Fibroblast of peridontal ligament (primary cell): ENCODE data around the gene RPAP2.
"Not testable (repeated sequence)": the region's sequence is repeated elsewhere in the genome, so short reads cannot be mapped to it uniquely, and the experiment has no call there.

Experiments used
- DNase-seq: peaks from one replicate; pipeline ENCODE4 v3.0.0-alpha.2; 2010; ENCODE audit errors: extremely low read depth

The RPAP2 gene

GRCh38 chr1:92376345-92376744 is 77.5 kb downstream of the RPAP2 start:
- DNase-seq: no peak

DNA sequence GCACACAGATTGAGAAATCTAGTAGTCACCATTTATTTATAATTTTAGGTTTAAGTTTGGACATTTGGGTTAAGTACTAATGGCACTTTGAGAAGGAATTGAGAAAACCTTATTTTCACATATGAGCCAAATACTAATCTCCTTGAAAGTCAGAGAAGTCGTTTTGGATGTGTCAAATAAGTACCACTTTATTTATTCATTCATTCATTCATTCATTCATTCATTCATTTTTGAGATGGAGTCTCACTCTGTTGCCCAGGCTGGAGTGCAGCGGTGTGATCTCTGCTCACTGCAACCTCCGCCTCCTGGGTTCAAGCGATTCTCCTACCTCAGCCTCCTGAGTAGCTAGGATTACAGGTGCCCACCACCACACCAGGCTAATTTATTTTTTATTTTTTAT is 79.1 kb downstream of the RPAP2 start:
- not testable (repeated sequence) for DNase-seq

- no peak for DNase-seq
These were observed 82.0 kb downstream of the RPAP2 start for GRCh38 chr1:92380867-92381266.

GRCh38 chr1:92393966-92394365 is 95.1 kb downstream of the RPAP2 start:
- DNase-seq: not testable (repeated sequence)

GRCh38 chr1:92398519-92398918 is 99.7 kb downstream of the RPAP2 start:
- no peak for DNase-seq

DNA sequence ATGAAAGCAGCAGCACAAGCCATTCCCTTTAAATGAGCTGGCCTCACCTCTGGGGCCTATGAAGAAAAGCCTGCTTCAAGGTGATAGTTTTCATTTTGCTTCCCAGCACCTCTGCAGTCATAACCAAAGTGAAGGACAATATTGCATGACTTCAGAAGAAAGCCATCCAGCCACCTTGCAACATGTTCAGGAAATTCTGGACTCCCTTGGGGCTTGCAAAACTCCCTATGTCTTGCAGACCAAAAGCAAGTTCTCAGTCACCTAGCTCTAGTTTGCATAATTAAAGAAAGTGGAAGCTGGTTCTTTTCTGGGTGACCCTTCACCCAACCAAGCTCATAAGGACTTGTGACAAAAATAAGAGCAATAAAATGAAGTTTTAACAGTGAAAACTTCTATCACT is 100.2 kb downstream of the RPAP2 start:
- DNase-seq: no peak

GRCh38 chr1:92404661-92405060 is 105.8 kb downstream of the RPAP2 start:
- DNase-seq: no peak

DNA sequence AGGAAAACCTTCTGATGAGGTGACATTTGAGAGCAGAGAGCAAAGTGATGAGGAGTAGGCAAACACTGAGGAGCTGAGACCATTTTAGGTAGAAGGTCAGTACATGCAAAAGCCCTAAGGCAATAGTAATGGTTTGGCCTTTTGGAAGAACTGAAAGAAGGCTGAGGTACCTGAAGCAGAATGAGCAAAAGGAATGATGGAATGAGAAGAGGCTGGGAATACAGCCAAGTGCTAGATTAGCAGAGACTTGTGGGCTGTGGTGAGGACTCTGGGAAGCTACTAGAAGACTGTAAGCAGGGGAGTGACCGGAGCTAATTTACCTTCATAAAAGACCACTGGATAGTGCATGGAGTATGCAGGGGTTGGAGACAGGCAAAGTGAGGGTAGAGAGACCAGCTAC is 110.0 kb downstream of the RPAP2 start:
- DNase-seq: peak; percentile 16

DNA sequence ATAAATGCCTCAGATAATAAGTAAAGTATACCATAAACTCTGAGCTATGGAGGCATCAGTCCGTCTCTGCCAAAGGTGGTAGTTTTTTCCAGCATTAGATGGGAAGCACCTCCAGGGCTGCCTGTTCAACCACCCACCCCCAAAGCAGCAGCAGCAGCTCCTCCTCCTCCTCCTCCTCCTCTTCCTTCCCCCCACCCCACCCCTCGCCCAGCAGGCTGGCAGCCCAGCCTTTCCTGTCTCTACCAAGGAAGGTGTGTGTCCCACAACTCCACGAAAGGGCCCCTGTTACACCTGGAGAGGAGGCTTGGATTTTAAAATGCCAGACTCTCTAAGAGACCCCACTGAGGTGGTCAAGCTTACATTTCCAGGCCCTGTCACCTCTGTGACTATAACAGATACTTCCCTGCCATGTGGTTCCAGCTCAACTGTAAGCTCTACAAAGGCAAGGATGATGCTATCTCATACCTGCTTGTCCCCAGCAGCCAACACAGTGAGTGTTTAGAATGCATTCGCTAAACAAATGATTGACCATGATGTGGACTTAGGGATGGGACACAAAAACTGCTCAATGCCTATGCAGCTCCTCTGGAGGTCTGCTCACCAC is 111.2 kb downstream of the RPAP2 start:
- no peak for DNase-seq

DNA sequence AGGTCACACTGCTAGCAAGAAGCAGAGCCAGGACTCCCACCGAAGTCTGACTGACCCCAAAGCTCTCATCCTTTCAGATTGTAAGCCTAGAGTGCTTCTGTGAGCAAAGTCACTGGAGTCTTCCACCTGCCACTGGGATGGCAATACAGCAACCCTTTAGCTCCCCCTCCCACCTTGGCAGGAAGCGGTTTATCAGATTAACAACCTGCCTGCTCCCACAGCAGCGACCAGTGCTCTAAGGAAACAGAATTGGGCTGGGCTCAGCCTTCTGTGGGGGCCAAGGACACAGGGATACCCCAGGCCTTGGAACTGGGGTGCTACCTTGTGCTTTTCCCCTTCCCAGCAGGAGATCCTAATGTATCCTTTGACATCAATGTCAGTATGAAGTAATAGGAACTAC is 111.8 kb downstream of the RPAP2 start:
- DNase-seq: no peak

DNA sequence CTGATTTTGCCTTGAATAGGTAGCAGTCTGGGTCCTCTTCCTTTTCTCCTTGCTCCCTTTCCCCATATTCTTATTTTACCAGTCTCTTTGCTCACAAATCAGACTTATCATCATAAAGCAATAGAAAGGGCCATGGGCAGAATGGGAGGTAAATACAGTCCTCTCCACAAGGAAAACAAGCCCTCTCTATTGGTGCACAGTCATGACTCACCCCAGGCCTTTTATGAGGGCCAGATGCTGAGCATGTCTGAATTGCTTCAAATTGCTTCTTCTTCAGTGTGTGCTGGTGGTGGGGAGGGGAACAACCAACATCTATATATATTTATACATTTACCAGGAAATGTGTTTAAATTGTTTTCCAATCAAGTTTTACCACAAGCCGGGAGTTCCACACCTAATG is 112.7 kb downstream of the RPAP2 start:
- peak; percentile 83 for DNase-seq

- DNase-seq: no peak
These were observed 120.8 kb downstream of the RPAP2 start for GRCh38 chr1:92419642-92420041.

GRCh38 chr1:92424381-92424780 is 125.5 kb downstream of the RPAP2 start:
- no peak for DNase-seq

DNA sequence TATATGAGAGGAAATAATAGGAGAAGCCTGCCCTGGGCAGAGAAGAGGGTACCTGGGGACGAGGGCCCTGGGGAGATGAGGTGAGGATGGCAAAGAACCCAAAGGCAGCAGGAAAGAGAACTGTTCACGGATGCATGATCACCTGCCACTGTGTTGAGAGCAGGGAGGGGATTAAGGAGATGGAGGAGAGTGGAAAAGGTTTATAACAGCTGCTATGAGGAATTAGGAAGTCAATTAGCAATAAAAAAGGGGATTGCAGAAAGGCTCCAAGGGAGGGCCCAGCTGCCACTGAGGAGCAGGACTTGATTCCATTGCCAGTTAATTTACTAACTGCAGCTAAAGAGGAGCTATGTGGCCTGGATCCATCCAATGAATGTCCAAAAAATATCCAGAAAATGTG is 126.8 kb downstream of the RPAP2 start:
- DNase-seq: no peak

GRCh38 chr1:92430030-92430429 is 131.2 kb downstream of the RPAP2 start:
- DNase-seq: peak; percentile 13

- DNase-seq: not testable (repeated sequence)
These were observed 135.7 kb downstream of the RPAP2 start for GRCh38 chr1:92434572-92434971.

GRCh38 chr1:92439291-92439690 is 140.4 kb downstream of the RPAP2 start:
- DNase-seq: no peak

DNA sequence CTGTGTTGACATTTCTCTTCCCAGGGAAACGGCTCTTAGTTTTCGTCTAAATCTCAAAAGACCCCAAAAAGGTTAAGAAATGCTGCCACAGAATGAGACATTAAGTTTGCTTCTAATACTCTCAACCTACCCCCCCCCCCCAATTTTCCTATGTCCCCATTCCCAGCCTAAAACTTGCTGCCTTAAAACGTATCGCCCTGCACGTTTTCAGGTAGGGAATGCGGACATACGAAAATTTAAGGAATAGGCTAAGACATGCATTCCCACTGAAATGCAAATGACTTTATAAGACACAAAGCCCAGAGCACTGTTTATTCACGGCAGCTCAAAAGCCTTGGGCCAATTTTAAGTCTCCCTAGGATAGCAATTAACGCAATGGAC is 142.4 kb downstream of the RPAP2 start:
- no peak for DNase-seq

DNA sequence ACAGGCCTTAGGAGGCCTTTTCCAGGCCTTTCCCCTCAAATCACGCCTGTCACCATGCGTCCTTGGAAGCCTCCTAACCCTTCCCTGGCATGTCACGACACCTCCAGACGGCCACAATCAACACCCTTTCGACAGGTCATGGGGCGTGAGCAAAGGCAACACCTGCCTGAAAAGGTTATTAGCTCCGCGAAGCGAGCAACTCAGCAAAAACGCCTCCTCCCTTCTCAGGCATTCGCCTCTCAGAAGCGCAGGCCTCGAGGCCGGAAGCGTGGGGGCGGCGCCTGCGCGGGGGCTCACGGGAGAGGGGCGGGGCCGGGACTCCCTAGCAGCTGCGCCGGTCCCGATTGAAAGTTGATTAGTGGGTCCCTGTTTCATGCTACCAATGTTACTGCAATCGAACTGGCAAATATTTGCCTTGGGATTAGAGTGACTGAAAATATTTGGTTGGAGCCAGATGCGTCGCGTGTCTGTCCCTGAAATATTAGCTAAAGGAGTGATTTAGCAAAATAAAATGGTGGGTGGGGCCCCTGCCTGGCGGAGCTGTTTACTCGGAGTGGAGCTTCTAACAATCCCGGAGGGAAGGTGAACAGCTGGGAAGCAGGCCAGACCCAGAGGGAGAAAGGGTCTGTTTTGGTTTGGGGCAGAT is 143.0 kb downstream of the RPAP2 start:
- no peak for DNase-seq

DNA sequence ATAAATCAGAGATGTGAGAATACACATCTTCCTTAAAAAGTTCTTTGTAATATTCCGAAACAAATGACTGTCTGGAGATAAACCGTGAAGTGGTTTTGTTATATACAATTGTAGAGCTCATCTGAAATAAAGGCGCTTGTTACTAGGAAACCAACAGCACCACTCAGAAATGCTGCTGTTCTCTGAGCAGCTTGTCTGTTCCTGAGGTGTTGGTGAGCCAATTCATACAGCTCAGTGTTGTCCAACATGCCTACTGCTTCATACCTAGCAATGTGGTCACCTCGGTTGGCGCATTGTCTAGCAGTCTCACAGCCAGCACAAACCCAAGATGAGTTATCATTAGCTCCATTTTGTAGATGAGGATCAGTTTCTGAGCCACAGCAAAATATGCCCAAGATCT is 143.5 kb downstream of the RPAP2 start:
- DNase-seq: no peak

- no peak for DNase-seq
These were observed 145.0 kb downstream of the RPAP2 start for GRCh38 chr1:92443893-92444292.

DNA sequence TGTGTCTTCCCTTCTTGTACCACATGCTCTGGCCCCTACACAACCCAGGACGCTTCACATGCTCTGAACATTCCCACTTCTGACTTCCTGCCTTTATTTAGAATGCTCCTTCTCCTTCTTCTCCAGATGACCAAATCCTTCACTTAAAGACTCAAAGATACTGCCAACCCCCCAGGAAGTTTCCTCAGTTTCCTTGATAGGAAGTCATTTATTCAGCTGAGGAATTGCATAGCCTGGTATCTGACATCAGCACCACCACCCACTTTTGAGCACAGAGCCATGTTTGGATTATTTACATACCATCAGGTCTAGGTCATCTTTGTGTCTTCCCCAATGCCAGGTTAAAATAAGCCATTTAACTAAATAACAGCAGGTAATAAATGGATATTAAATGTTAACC is 145.5 kb downstream of the RPAP2 start:
- peak; percentile 5 for DNase-seq

GRCh38 chr1:92445865-92446264 is 147.0 kb downstream of the RPAP2 start:
- DNase-seq: no peak

DNA sequence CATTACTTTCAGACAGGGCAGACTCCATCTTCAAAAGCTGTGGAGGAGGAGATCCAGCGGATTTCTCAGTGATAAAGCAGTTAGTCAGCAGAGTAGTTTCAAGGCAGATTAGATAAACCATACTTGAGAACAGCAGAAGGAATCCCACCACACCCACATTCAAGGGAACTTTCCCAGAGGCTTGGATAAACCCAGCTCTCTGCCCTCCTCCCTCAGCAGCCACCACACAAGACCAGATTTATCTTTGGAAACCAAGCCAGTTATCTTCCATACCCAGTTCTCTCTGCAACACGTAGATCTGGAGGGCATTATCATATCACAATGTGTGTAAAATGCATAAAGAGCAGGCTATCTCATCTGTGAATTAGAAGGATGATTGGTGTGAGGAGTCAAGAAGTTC is 147.7 kb downstream of the RPAP2 start:
- DNase-seq: peak; percentile 24
